ENCODE results near the gene STK40. TPM values are rescaled to one million over a fixed set of nuclear protein-coding genes. Genes with fewer than 3 reads are reported as not detected.

The STK40 gene
- total RNA-seq, 2 donors from 2014 or later = 19.4 to 32.4 TPM

DNA sequence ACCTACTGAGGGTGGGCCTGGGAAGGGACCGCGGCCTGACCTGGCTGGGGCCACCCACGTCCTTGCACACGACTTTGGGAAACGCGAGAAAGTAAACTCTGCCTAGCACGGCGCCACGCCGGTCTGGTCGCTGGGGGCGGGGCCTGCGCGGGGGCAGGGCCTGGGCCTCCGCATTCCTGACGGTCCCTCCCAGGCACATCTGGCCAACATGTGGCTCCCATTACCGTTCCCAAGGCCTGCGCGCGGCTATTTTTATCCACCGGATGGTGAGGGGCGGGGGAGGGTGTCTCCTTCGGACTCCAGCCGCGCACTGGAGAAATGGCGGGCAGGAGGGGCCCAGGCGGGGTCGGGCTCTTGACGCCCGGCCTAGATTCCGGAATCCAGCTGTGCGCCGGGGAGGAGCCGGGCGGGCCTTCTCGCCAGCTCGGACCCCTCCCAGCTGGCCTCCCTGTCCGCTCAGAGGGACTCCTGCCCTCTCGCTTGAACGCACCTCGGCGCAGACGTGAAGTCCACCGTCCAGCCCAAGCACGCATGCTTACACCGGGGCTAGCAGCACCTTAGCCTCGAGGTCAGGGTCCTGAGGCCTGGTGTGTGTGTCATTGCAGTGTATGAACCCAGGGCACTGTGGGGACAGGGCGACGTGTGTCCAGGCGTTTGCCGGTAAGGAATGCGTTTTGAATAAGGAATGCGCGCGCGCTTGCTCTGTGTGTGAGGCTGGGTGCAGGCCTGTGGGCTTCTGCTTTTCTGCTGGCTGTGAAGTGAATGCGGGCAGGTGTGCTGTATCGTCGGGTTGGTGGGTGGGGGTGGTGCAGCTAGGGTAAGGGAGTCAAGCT, 64.4 kb downstream of the STK40 start:
- Mint-ChIP-seq H3K36me3 (ENCODE audit: low read depth) (peaks cover 8% of the 10 kb centered on the region), H3K27me3 (ENCODE audit: insufficient read depth) (peaks cover 41% of the 10 kb centered on the region), H3K4me3 (peak overlapping the region; percentile 60), H3K4me1 (peaks cover 9% of the 10 kb centered on the region), H3K9me3 (no peaks in the 10 kb centered on the region), H3K27ac (peak overlapping the region; percentile 71)
- no peak overlapping the region for H3K9ac ChIP-seq (ENCODE audit: extremely low read depth, low read length, poor library complexity, severe bottlenecking)
- H3K27ac ChIP-seq (ENCODE audit: low read depth, low read length) = peak overlapping the region; percentile 24
- no peak overlapping the region for H3K4me3 ChIP-seq (ENCODE audit: low read length)
- no peaks in the 10 kb centered on the region for H3K9me3 ChIP-seq (ENCODE audit: control insufficient read depth, low read length)
- peak; percentile 97 for DNase-seq
- TF ChIP-seq, protein P1, sequence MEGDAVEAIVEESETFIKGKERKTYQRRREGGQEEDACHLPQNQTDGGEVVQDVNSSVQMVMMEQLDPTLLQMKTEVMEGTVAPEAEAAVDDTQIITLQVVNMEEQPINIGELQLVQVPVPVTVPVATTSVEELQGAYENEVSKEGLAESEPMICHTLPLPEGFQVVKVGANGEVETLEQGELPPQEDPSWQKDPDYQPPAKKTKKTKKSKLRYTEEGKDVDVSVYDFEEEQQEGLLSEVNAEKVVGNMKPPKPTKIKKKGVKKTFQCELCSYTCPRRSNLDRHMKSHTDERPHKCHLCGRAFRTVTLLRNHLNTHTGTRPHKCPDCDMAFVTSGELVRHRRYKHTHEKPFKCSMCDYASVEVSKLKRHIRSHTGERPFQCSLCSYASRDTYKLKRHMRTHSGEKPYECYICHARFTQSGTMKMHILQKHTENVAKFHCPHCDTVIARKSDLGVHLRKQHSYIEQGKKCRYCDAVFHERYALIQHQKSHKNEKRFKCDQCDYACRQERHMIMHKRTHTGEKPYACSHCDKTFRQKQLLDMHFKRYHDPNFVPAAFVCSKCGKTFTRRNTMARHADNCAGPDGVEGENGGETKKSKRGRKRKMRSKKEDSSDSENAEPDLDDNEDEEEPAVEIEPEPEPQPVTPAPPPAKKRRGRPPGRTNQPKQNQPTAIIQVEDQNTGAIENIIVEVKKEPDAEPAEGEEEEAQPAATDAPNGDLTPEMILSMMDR (conservative IDR thresholded peaks at IDR 0.05) = no peak
- WGBS, 2 experiments (ENCODE audit: insufficient coverage in 1 of 2, insufficient read length in 1 of 2) = 26 to 30% methylated on average over 18 to 59 of the region's 59 CpGs
- peaks cover 3% of the 10 kb centered on the region for H3K4me1 ChIP-seq (ENCODE audit: control insufficient read depth, insufficient read depth, low read length)
- peaks cover 10% of the 10 kb centered on the region for H3K27me3 ChIP-seq (ENCODE audit: control insufficient read depth, insufficient read depth, low read length, poor library complexity, severe bottlenecking)
- no peaks in the 10 kb centered on the region for H3K36me3 ChIP-seq (ENCODE audit: control insufficient read depth, insufficient read depth, low read length)

DNA sequence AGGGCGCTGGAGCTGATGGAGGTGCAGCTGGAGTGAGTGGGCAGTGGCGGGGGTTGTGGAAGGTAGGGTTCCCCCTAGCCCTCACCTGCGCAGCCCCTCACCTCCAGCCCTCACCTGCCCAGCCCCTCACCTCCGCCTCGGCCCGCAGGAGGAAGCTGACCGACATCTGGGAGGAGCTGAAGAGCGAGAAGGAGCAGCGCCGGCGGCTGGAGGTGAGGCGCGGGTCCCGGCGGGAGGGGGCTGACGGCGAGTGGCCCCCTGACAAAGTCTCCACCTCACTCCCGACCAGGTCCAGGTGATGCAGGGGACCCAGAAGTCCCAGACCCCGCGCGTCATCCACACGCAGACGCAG, 65.0 kb downstream of the STK40 start:
- Mint-ChIP-seq H3K27ac (peak overlapping the region; percentile 71), H3K4me3 (peak overlapping the region; percentile 60), H3K9me3 (no peaks in the 10 kb centered on the region), H3K27me3 (ENCODE audit: insufficient read depth) (peaks cover 39% of the 10 kb centered on the region), H3K36me3 (ENCODE audit: low read depth) (peaks cover 10% of the 10 kb centered on the region), H3K4me1 (peaks cover 9% of the 10 kb centered on the region)
- TF ChIP-seq, protein P1 (conservative IDR thresholded peaks at IDR 0.05) = no peak
- H3K4me1 ChIP-seq (ENCODE audit: control insufficient read depth, insufficient read depth, low read length) = peaks cover 3% of the 10 kb centered on the region
- H3K9me3 ChIP-seq (ENCODE audit: control insufficient read depth, low read length) = no peaks in the 10 kb centered on the region
- H3K27ac ChIP-seq (ENCODE audit: low read depth, low read length) = no peak overlapping the region
- peak; percentile 82 for DNase-seq
- H3K27me3 ChIP-seq (ENCODE audit: control insufficient read depth, insufficient read depth, low read length, poor library complexity, severe bottlenecking) = peaks cover 10% of the 10 kb centered on the region
- H3K4me3 ChIP-seq (ENCODE audit: low read length) = no peak overlapping the region
- H3K9ac ChIP-seq (ENCODE audit: extremely low read depth, low read length, poor library complexity, severe bottlenecking) = no peak overlapping the region
- 32 to 44% methylated on average over 10 to 23 of the region's 23 CpGs for WGBS, 2 experiments (ENCODE audit: insufficient coverage in 1 of 2, insufficient read length in 1 of 2)
- H3K36me3 ChIP-seq (ENCODE audit: control insufficient read depth, insufficient read depth, low read length) = no peaks in the 10 kb centered on the region

DNA sequence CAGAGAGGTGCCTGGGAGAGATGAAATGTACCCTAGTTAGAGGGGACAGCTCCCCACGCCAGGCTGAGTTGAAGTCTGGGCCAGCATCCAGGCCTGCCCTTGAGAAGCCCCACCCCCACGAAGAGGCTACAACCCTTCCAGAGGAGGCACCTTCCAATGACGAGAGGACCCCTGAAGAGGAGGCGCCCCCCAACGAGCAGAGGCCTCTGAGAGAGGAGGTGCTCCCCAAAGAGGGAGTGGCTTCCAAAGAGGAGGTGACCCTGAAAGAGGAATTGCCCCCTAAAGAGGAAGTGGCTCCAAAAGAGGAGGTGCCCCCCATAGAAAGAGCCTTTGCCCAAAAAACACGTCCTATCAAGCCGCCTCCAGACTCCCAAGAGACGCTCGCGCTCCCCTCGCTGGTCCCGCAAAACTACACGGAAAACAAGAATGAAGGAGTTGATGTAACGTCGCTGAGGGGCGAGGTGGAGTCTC, 65.4 kb downstream of the STK40 start:
- peaks cover 37% of the 10 kb centered on the region for H3K27me3 Mint-ChIP-seq (ENCODE audit: insufficient read depth)
- no peak overlapping the region for H3K9ac ChIP-seq (ENCODE audit: extremely low read depth, low read length, poor library complexity, severe bottlenecking)

More for the DNA sequence above, 65.4 kb downstream of the STK40 start:
- peaks cover 10% of the 10 kb centered on the region for H3K27me3 ChIP-seq (ENCODE audit: control insufficient read depth, insufficient read depth, low read length, poor library complexity, severe bottlenecking)
- peaks cover 3% of the 10 kb centered on the region for H3K4me1 ChIP-seq (ENCODE audit: control insufficient read depth, insufficient read depth, low read length)
- H3K4me3 ChIP-seq (ENCODE audit: low read length) = no peak overlapping the region
- peaks cover 9% of the 10 kb centered on the region for H3K4me1 Mint-ChIP-seq
- H3K4me3 Mint-ChIP-seq = peak overlapping the region; percentile 60
- no peaks in the 10 kb centered on the region for H3K9me3 Mint-ChIP-seq
- no peak for DNase-seq
- H3K27ac Mint-ChIP-seq = peak overlapping the region; percentile 71
- H3K27ac ChIP-seq (ENCODE audit: low read depth, low read length) = no peak overlapping the region
- 74 to 83% methylated on average over 15 to 16 of the region's 16 CpGs for WGBS, 2 experiments (ENCODE audit: insufficient coverage in 1 of 2, insufficient read length in 1 of 2)
- H3K36me3 ChIP-seq (ENCODE audit: control insufficient read depth, insufficient read depth, low read length) = no peaks in the 10 kb centered on the region
- TF ChIP-seq, protein P1 (conservative IDR thresholded peaks at IDR 0.05) = no peak
- no peaks in the 10 kb centered on the region for H3K9me3 ChIP-seq (ENCODE audit: control insufficient read depth, low read length)
- H3K36me3 Mint-ChIP-seq (ENCODE audit: low read depth) = peaks cover 13% of the 10 kb centered on the region

All from endodermal cell (in vitro differentiated cells).